HG03439 (cell line): Measurements from ENCODE around the gene LSM14B.
A peak's percentile ranks its signal among the peaks of the same experiment; 100 is the strongest.

Source experiments
- ATAC-seq: cut with Tn5 transposase; IDR thresholded peaks from one replicate; pipeline ENCODE4 v1.9.1; 2021; ENCODE audit warnings: mild to moderate bottlenecking, moderate library complexity; ENCODE audit not compliant: unreplicated experiment

Gene LSM14B

GRCh38 chr20:62178316-62179161 lies 56.3 kb downstream of the LSM14B start:
- no peak for ATAC-seq

GRCh38 chr20:62179162-62179504 lies 56.9 kb downstream of the LSM14B start:
- no peak for ATAC-seq

- ATAC-seq, result no peak
Measured at GRCh38 chr20:62181808-62182207, 59.5 kb downstream of the LSM14B start.

GRCh38 chr20:62182469-62183425 lies 60.5 kb downstream of the LSM14B start, which contains the start of gene MTG2:
Gene MTG2, plus strand, starts transcription at chr20:62183028. Its CDS starts 10,393 bp downstream, at chr20:62193421.
- peak; percentile 91 for ATAC-seq

GRCh38 chr20:62183426-62184142 lies 61.3 kb downstream of the LSM14B start:
- no peak for ATAC-seq
